Gastrocnemius medialis (tissue), 4 donors: ENCODE results near the gene CEPT1.

Experiments used
- POLR2A ChIP-seq, 2 donors: fragments of 450-650 bp; IDR thresholded peaks; one replicate each; pipeline ENCODE4 v1.6.1; 2017; ENCODE audit warnings: antibody characterized with exemption in 2 of 2, mild to moderate bottlenecking in 2 of 2, moderate library complexity in 2 of 2
- TF ChIP-seq, protein P1 (sequence below), 5 experiments: fragments of 450-650 bp in 3 of 5; fragments of 200-600 bp in 2 of 5; sonication (generic) in 2 of 5; IDR thresholded peaks in 4 of 5; conservative IDR thresholded peaks in 1 of 5; 1 replicate in 4 of 5; 2 replicates in 1 of 5; pipeline ENCODE4 v1.5.1; 2016 to 2019; ENCODE audit warnings: antibody characterized with exemption in 5 of 5, mild to moderate bottlenecking in 3 of 5, moderate library complexity in 3 of 5

GRCh38 chr1:111139324-111139955, 583 bp upstream of the CEPT1 start:
- no peak for TF ChIP-seq POLR2A (IDR thresholded peaks at IDR 0.05)
- TF ChIP-seq, protein P1, sequence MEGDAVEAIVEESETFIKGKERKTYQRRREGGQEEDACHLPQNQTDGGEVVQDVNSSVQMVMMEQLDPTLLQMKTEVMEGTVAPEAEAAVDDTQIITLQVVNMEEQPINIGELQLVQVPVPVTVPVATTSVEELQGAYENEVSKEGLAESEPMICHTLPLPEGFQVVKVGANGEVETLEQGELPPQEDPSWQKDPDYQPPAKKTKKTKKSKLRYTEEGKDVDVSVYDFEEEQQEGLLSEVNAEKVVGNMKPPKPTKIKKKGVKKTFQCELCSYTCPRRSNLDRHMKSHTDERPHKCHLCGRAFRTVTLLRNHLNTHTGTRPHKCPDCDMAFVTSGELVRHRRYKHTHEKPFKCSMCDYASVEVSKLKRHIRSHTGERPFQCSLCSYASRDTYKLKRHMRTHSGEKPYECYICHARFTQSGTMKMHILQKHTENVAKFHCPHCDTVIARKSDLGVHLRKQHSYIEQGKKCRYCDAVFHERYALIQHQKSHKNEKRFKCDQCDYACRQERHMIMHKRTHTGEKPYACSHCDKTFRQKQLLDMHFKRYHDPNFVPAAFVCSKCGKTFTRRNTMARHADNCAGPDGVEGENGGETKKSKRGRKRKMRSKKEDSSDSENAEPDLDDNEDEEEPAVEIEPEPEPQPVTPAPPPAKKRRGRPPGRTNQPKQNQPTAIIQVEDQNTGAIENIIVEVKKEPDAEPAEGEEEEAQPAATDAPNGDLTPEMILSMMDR (IDR thresholded peaks at IDR 0.05 in 4 of 5, conservative IDR thresholded peaks at IDR 0.05 in 1 of 5) = no peak
